GM12878 (cell line): ENCODE measurements around the gene SPRN. TPM values are rescaled to one million over a fixed set of nuclear protein-coding genes. Genes with fewer than 3 reads are reported as not detected.

Experiments
- ATAC-seq: fragments of 200-7000 bp; cut with Tn5 transposase; 3 replicates; pipeline ENCODE4 v1.9.1; 2020; ENCODE audit warnings: mild to moderate bottlenecking, moderate library complexity
- BruUV-seq: library from RNA; stranded (reverse); fragments of 400-500 nt; replicated peaks from 2 replicates; lab custom pipeline; 2021; lab: Mats Ljungman, UMichigan
- CTCF ChIA-PET: fragments of 300-600 bp; sonication (Branson Sonifier 250); formaldehyde crosslinking; extraction: SDS; loops from one replicate; lab custom pipeline; 2021; ENCODE audit warnings: inconsistent platforms; lab: Yijun Ruan, JAX
- POLR2A ChIA-PET: fragments of 350-600 bp; formaldehyde crosslinking; extraction: SDS; loops from one replicate; lab custom pipeline; 2021; ENCODE audit warnings: inconsistent platforms; lab: Charles Lee
- RAD21 ChIA-PET: fragments of 300-600 bp; sonication (Branson Sonifier 250); formaldehyde crosslinking; loops from one replicate; lab custom pipeline; 2023; ENCODE audit warnings: antibody characterized with exemption; ENCODE audit not compliant: unreplicated experiment; lab: Charles Lee
- SMC1A ChIA-PET: fragments of 300-600 bp; sonication (Branson Sonifier 250); formaldehyde crosslinking; loops from one replicate; lab custom pipeline; 2023; ENCODE audit not compliant: unreplicated experiment, uncharacterized antibody; lab: Charles Lee
- DNase-seq: peaks from one replicate; pipeline ENCODE4 v3.0.0-alpha.2; 2011; ENCODE audit warnings: low read depth, low spot score
- FAIRE-seq: peaks from 3 replicates; lab custom pipeline; 2011; peaks lifted over from hg19 to GRCh38; lab: Jason Lieb, UNC
- H2AFZ ChIP-seq: 2 replicates; pipeline ENCODE4 v1.6.0; 2011; ENCODE audit warnings: low read depth, low read length, control low read depth; ENCODE audit not compliant: control insufficient read depth
- H3K27ac ChIP-seq: 2 replicates; pipeline ENCODE4 v1.5.1; 2011; ENCODE audit warnings: control low read depth; ENCODE audit not compliant: control insufficient read depth, insufficient read depth
- H3K27me3 ChIP-seq, 2 experiments: replicated peaks in 1 of 2; 2 replicates each; pipeline versions ENCODE4 v1.6.0 to v1.6.1; 2011; ENCODE audit warnings: low read length in 1 of 2; ENCODE audit not compliant: control insufficient read depth in 2 of 2, insufficient read depth in 2 of 2
- H3K36me3 ChIP-seq, 2 experiments: 2 replicates each; pipeline ENCODE4 v1.5.1; 2011; ENCODE audit warnings: low read length in 1 of 2; ENCODE audit not compliant: control insufficient read depth in 2 of 2, insufficient read depth in 2 of 2
- H3K4me1 ChIP-seq: 2 replicates; pipeline ENCODE4 v1.6.1; 2011; ENCODE audit warnings: mild to moderate bottlenecking, low read length, moderate library complexity, mixed read lengths; ENCODE audit not compliant: control insufficient read depth, insufficient read depth
- H3K4me2 ChIP-seq: 2 replicates; pipeline ENCODE4 v1.6.0; 2011; ENCODE audit warnings: control low read depth; ENCODE audit not compliant: control insufficient read depth, insufficient read depth
- H3K4me3 ChIP-seq: fragments of 200-600 bp; sonication (generic); 2 replicates; pipeline ENCODE4 v1.5.1; 2016
- H3K79me2 ChIP-seq: 2 replicates; pipeline ENCODE4 v1.6.0; 2011; ENCODE audit warnings: low read length; ENCODE audit not compliant: control insufficient read depth, insufficient read depth
- H3K9ac ChIP-seq: 2 replicates; pipeline ENCODE4 v1.8.0; 2011; ENCODE audit warnings: low read length, control low read depth, mixed read lengths; ENCODE audit not compliant: control insufficient read depth, insufficient read depth
- H3K9me3 ChIP-seq: replicated peaks from 3 replicates; pipeline ENCODE4 v1.5.1; 2011; ENCODE audit warnings: mild to moderate bottlenecking, low read length; ENCODE audit not compliant: control insufficient read depth, insufficient read depth
- H4K20me1 ChIP-seq: 2 replicates; pipeline ENCODE4 v1.6.0; 2011; ENCODE audit not compliant: control insufficient read depth, insufficient read depth
- FOS ChIP-seq: IDR thresholded peaks from 3 replicates; pipeline ENCODE4 v1.6.1; 2011; ENCODE audit warnings: borderline replicate concordance; ENCODE audit not compliant: insufficient read length; ENCODE audit errors: extremely low read depth
- NR2C2 ChIP-seq: IDR thresholded peaks from 2 replicates; pipeline ENCODE4 v1.6.1; 2011; ENCODE audit warnings: borderline replicate concordance, low read depth; ENCODE audit not compliant: control insufficient read depth, insufficient read length
- ZBTB4 ChIP-seq: fragments of 450-650 bp; formaldehyde crosslinking; IDR thresholded peaks from 2 replicates; pipeline ENCODE4 v1.4.0; 2022; ENCODE audit warnings: mild to moderate bottlenecking, moderate library complexity
- WGBS: methylation state at CpG from one replicate; pipeline ENCODE4 v1.1.6; 2016; ENCODE audit warnings: low lambda C conversion rate; ENCODE audit not compliant: insufficient replicate concordance, insufficient coverage; ENCODE audit errors: missing lambda C conversion rate; 5-methylcytosine and 5-hydroxymethylcytosine counted together
- in situ Hi-C: fragments of 300-500 bp; cut with MboI; formaldehyde crosslinking; loops from 9 replicates; pipeline ENCODE4 v1.14.3; 2018; ENCODE audit warnings: mixed read lengths
- intact Hi-C: fragments of 100-400 bp; cut with micrococcal nuclease; formaldehyde crosslinking; loops from one replicate; pipeline ENCODE4 v1.14.2; 2022; ENCODE audit not compliant: unreplicated experiment
- polyA plus RNA-seq, 11 experiments: library from polyadenylated mRNA; depleted of rRNA in 4 of 11; unstranded in 6 of 11; stranded (reverse) in 5 of 11; fragments of >200 nt; fragmentation: Nextera tagmentation in 4 of 11; fragmentation: Illumina TruSeq in 1 of 11; extraction: Ambion mirVana in 4 of 11; extraction: Trizol in 1 of 11; gene quantifications; 1 replicate in 1 of 11; 2 replicates in 10 of 11; pipeline versions ENCODE4 v1.2.1 to v1.2.3, GENCODE V29; 2011 to 2016; ENCODE audit warnings: inconsistent platforms in 2 of 11, missing spikeins in 2 of 11, low read depth in 1 of 11
- total RNA-seq, 4 experiments: library from RNA; depleted of rRNA in 3 of 4; stranded (reverse); fragments of >200 nt in 3 of 4; fragmentation: Illumina TruSeq in 1 of 4; extraction: Trizol in 1 of 4; gene quantifications; 2 replicates each; pipeline versions ENCODE4 v1.2.1 to v1.2.3, GENCODE V29; 2013 to 2021

Gene SPRN
- total and polyA plus RNA-seq, 10 of the 15 experiments (the other 5 are each of a cell fraction or from before 2014, with no cell fraction given), result 0.03 to 0.96 (median 0.46) TPM; not detected in 6

DNA sequence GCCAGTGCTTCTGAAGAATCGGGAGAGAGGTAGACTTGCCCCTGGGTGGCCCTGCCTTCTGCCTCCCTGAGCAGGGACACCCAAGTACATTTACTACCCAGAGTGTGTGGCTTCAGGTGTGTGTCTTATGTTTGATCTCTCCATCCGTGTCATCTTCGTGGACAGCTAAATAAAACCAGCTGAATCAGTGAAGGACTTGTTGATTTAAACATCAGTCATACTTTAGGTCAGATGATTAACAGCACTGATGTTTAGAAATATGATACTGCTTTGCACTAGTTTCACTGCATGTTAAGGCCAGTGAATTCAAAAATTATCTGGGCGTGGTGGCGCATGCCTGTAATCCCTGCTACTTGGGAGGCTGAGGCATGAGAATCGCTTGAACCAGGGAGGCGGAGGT, 26.5 kb downstream of the SPRN start:
- Histone ChIP-seq H3K4me2 (no peak overlapping the region), H3K4me3 (no peak overlapping the region), H3K79me2 (peaks cover 33% of the 10 kb centered on the region), H2AFZ (no peak overlapping the region), H3K9ac (no peak overlapping the region), H4K20me1 (peaks cover 3% of the 10 kb centered on the region; the same call in 1 of the 2 replicates), H3K36me3 (peaks cover 12 to 16% of the 10 kb centered on the region in 2 experiments; a peak in 3 of 4 replicates), H3K27ac (no peak overlapping the region), H3K4me1 (peaks cover 32% of the 10 kb centered on the region), H3K27me3 (no peaks in the 10 kb centered on the region), H3K9me3 (no peaks in the 10 kb centered on the region)
- TF ChIP-seq ZBTB4 (no peak), FOS (no peak), NR2C2 (no peak)
- SMC1A ChIA-PET, result interaction anchor here (1.2 kb wide), 1 partner anchor 14 kb away, joined by 3 read pairs; no protein-coding TSS in a partner anchor
- WGBS, result 94% methylated on average over 7 of the region's 7 CpGs
- in situ Hi-C loops, result no loop called here
- CTCF ChIA-PET, result interaction anchor here (0.8 to 1.0 kb wide), 2 partner anchors 40 to 68 kb away, joined by 3 read pairs; no protein-coding TSS in a partner anchor
- no peak for FAIRE-seq
- RAD21 ChIA-PET, result no interaction called here
- no TSS peak for BruUV-seq
- POLR2A ChIA-PET, result no interaction called here
- ATAC-seq, result no peak
- DNase-seq, result no peak
- intact Hi-C loops, result no loop called here
